ENCODE measurements around the gene DENND2C. TPM values are rescaled to one million over a fixed set of nuclear protein-coding genes. Genes with fewer than 3 reads are reported as not detected.

DENND2C gene
- 4.8 and 5.3 TPM in 2 replicates for total RNA-seq (ENCODE audit: low replicate concordance)

GRCh38 chr1:114669562-114670082, at the start of gene DENND2C:
TSS of gene DENND2C (minus strand) at chr1:114670049. CDS start at chr1:114625984, 44,065 bp downstream.
- TF ChIP-seq CTCF (IDR thresholded peaks at IDR 0.05; ENCODE audit: insufficient read depth, low read length) = no peak
- H3K4me3 ChIP-seq (ENCODE audit: low read depth, low read length) = peak within 1 kb of the TSS; percentile 74
- no peak for DNase-seq (ENCODE audit: low read depth)

- DNase-seq (ENCODE audit: low read depth) = peak; percentile 11
- no peak for TF ChIP-seq CTCF (IDR thresholded peaks at IDR 0.05; ENCODE audit: insufficient read depth, low read length)
- H3K4me3 ChIP-seq (ENCODE audit: low read depth, low read length) = no peak overlapping the region
Observed at GRCh38 chr1:114719424-114719787, 49.6 kb upstream of the DENND2C start.

- DNase-seq (ENCODE audit: low read depth) = peak; percentile 25
- no peak overlapping the region for H3K4me3 ChIP-seq (ENCODE audit: low read depth, low read length)
- no peak for TF ChIP-seq CTCF (IDR thresholded peaks at IDR 0.05; ENCODE audit: insufficient read depth, low read length)
Observed at GRCh38 chr1:114718661-114719423, 49.0 kb upstream of the DENND2C start.

- peak within 1 kb of the TSS; percentile 99 for H3K4me3 ChIP-seq (ENCODE audit: low read depth, low read length)
- TF ChIP-seq CTCF (IDR thresholded peaks at IDR 0.05; ENCODE audit: insufficient read depth, low read length) = no peak
- DNase-seq (ENCODE audit: low read depth) = peak; percentile 89
Observed at GRCh38 chr1:114716304-114717170, 46.7 kb upstream of the DENND2C start, which contains the start of gene NRAS. TSS of gene NRAS (minus strand) at chr1:114716771. CDS start at chr1:114716160, 611 bp downstream.

- TF ChIP-seq CTCF (IDR thresholded peaks at IDR 0.05; ENCODE audit: insufficient read depth, low read length) = no peak
- H3K4me3 ChIP-seq (ENCODE audit: low read depth, low read length) = peak overlapping the region; percentile 99
- DNase-seq (ENCODE audit: low read depth) = no peak
Observed at GRCh38 chr1:114715952-114716303, 46.1 kb upstream of the DENND2C start.

- DNase-seq (ENCODE audit: low read depth) = no peak
- no peak overlapping the region for H3K4me3 ChIP-seq (ENCODE audit: low read depth, low read length)
- TF ChIP-seq CTCF (IDR thresholded peaks at IDR 0.05; ENCODE audit: insufficient read depth, low read length) = no peak
Observed at GRCh38 chr1:114712977-114713376, 43.1 kb upstream of the DENND2C start.
